NCI-H2171 treated with DMSO at 0.1 percent for 48 hours (cell line): Measurements from ENCODE around the gene CDC14A.

Experiments
- DNase-seq: peaks from one replicate; lab custom pipeline; 2025; lab: John Stamatoyannopoulos, UW

The CDC14A gene

GRCh38 chr1:100494393-100495084, 142.2 kb downstream of the CDC14A start:
- DNase-seq, result no peak

DNA sequence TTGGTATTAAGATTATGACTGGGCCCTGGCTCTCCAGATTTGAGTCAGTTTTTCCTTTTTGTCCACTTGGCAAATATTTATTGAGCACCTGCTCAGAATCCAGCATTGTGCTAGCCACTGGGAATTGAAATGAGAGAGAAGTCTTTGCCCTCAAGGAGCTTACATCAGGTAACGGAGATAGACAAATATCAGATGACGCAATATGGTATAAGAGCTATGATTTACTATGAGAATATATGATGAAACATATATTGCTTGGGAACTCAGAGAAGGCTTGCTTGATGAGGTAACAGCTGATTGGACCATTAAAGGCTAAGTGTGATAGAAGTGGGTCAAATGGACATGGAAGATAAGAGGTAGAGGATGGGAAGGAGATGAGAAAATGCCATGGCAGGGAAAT, 144.6 kb downstream of the CDC14A start:
- DNase-seq, result no peak

- DNase-seq, result no peak
These were observed 145.5 kb downstream of the CDC14A start for GRCh38 chr1:100497796-100498195.

DNA sequence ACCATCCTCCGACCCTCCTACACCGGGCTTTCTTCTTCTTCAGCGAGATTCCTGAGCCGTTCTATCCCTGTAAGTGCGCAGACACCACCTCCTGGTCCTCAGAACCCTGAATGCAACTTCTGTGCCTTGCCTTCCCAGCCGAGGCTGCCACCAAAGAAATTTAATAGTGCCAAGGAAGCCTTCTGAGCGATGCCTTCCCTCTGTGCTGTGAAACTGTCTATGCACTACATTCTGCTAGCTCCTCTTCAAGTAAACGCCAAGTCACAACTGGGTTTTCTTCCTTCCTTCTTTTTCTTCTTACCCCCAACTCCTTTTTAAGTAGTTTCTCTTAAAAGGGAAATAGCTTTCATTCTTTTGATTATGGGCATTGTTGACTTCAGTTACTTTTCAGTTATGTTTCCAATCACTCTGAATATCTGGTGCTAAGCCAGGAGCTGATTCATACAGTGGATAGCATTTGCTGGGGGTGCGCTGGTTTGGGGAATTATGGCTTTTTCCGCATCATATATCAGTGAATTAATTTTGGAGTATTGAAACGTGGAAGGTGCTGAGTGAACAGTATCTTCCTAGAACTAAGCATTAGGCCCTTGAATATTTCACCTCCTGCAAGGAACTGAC, 147.0 kb downstream of the CDC14A start:
- DNase-seq, result no peak

DNA sequence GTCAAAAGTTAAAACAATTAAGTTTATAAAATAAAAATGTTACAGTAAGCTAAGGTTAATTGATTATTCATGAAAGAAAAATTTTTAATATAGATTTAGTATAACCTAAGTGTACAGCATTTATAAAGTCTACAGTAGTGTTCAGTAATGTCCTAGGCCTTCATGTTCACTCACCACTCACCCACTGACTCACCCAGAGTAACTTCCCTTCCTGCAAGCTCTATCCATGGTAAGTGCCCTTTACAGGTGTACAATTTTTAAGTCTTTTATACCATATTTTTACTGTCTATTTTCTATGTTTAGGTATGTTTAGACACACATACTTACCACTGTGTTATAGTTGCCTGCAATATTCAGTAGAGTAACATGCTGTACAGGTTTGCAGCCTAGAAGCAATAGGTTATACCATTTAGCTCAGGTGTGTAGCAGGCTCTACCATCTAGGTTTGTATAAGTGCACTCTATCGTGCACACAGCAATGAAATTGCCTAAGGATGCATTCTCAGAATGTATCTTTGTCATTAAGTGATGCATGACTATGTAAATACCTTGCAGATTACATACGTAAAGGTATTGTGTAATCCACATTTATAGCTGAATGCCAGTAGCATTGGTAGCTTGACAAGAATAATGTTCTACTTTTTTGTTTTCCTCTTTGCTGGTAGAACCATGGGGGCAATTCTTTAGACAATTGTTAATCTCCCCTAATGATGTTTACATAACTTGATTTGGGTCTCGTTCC, 149.9 kb downstream of the CDC14A start:
- DNase-seq, result no peak

- no peak for DNase-seq
These were observed 153.9 kb downstream of the CDC14A start for GRCh38 chr1:100506217-100506616.

- peak; percentile 65 for DNase-seq
These were observed 158.1 kb downstream of the CDC14A start for GRCh38 chr1:100510451-100510850.

- no peak for DNase-seq
These were observed 158.8 kb downstream of the CDC14A start for GRCh38 chr1:100511058-100511457.

- DNase-seq, result no peak
These were observed 159.5 kb downstream of the CDC14A start for GRCh38 chr1:100511773-100512172.

DNA sequence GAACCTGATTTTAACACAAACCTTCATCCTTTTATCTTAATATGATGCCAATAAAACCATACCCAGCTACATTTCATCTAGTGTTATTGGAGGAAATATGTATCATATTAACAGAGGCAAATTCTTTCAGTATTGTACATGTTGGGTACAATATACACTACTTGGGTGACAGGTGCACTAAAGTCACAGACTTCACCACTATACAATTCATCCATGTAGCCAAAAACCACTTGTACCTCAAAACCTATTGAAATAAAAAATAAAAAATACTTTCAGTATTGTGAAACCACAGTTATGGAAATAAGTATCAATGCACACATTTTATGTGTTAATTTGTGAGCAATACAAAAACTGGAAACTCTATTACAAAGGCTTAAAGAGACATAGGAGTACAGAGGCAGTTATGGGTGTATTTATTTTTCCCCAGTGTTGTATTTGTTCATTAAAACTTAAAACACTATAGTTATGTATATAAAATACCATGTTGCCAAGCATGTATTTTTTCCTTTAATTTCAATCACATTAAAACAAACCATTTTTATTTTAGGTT, 160.6 kb downstream of the CDC14A start:
- no peak for DNase-seq

- DNase-seq, result no peak
These were observed 164.6 kb downstream of the CDC14A start for GRCh38 chr1:100516857-100517256.

GRCh38 chr1:100517515-100517914, 165.2 kb downstream of the CDC14A start:
- DNase-seq, result no peak

DNA sequence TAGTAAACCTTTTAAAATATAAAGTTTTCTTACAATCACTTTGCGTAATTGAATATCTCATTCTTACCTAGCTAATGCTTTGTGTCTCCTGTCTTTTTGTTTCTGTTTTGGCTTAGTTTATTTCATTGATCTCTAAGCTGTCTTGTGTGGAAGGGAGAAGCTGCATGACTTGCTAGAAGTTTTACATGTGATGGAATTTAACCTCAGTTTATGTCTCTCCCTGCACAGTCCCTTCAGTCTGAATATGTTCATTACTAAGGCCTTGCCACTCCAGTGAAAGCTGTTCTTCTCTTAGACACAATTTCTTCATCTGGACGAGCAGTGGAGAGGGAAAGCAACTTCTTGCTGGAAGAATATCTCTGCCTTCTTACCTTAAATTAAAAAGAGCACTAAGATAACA, 165.7 kb downstream of the CDC14A start:
- DNase-seq, result no peak

- no peak for DNase-seq
These were observed 170.8 kb downstream of the CDC14A start for GRCh38 chr1:100523038-100523652.

GRCh38 chr1:100524355-100524754, 172.0 kb downstream of the CDC14A start:
- DNase-seq, result no peak

DNA sequence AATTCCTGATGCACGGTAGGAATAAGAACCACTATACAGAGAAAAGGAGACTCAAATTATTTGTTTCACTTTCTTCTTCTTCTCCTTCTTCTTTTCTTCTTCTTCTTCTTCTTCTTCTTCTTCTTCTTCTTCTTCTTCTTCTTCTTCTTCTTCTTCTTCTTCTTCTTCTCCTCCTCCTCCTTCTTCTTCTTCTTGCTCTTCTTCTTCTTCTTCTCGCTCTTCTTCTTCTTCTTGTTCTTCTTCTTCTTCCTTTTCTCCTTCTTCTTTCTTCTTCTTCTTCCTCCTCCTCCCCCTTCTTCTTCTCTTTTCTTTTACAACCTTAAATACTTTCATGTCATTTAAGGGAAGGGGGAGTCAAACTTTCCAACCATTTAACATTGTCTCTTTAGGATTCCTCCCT, 174.6 kb downstream of the CDC14A start:
- no peak for DNase-seq

GRCh38 chr1:100528871-100529270, 176.6 kb downstream of the CDC14A start:
- peak; percentile 98 for DNase-seq

- no peak for DNase-seq
These were observed 177.8 kb downstream of the CDC14A start for GRCh38 chr1:100530141-100530540.

DNA sequence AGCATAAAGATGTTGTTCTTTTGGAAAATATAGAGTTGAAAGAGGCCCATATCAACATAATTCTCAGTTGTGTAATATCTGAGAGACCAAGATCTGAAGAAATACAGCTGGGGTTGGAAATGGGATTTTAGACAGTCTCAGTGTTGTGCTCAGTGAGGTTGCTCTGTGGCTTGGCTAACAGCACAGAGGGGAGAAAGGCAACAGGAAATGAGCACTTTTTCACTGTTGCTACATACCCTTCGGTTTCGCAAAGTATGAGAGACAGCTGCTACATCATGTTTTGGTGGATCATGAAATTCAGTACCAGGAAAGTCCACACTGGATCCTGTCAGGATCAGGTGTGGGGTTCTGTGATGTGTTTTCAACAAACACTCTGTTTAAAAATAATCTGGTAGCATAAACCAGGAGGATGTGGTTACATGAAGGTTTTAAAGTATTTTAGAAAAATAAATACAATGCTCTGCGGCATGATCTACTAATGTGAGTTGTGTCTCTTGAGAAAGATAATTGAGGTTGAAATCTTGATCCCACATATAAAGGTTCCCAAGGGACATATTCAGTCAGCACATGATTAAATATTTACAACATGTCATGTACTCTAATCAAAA, 178.7 kb downstream of the CDC14A start:
- DNase-seq, result peak; percentile 50

DNA sequence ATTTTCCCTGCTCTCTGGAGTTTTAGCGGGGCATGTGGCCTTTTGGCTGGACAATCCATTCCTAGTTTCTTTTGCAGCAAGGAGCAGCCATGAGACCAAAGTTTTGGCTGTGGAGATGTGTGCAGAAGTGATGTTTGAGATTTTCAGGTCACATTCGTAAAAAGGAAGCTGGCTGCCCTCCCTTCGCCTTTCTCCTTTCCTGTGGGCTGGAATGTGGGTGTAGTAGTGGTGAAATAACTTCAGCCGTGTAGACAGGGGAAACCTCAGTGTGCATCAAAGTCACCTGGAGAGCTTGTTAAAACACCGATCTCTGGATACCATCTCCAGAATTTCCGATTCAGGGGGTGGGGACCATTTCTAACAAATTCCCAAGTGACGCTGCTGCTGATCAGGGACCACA, 180.3 kb downstream of the CDC14A start:
- DNase-seq, result no peak

- DNase-seq, result no peak
These were observed 183.0 kb downstream of the CDC14A start for GRCh38 chr1:100535264-100535663.

- no peak for DNase-seq
These were observed 183.7 kb downstream of the CDC14A start for GRCh38 chr1:100536031-100536430.
